ENCODE data around the gene NR4A1. TPM values are rescaled to one million over a fixed set of nuclear protein-coding genes. Genes with fewer than 3 reads are reported as not detected.

Gene NR4A1
- total RNA-seq, 4 donors from 2014 or later = 74.9 to 1,106 (median 350) TPM

DNA sequence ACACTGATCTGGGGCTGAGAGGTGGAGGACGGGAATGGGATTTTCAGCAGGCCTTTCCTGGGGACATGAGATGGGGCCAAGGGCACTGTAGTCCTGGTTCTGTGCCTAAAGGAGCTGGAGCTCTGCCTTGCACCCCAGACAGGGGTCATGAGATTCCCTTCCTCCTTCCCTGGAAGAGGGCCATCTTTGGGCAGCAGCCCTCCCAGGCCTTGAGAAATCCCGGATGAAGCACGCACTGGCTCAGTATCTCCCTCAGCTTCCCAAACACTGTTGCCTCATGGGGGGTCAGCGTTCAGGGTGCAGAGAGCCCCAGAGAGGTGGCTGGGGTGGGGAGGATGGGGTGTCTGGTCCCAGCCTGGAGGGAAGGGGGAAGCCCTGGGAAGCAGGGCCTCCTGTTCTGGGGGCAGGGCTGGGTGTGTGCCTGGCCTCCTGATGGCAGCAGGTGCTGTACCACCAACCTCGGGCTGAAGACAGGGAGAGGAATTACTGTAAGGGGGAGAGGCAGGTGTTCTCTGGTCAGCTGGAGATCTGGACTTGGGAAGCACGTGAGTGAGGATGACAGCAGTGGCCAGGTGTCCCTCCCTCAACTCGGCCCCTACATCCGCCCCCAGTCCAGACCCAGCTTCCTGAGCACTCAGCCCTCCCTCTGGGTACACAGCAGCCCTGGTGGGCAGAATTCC lies 8.4 kb upstream of the NR4A1 start:
- DNase-seq (ENCODE audit: low spot score) (no peak), ATAC-seq (ENCODE audit: low FRiP score) (no peak)
- TF ChIP-seq, protein P1, sequence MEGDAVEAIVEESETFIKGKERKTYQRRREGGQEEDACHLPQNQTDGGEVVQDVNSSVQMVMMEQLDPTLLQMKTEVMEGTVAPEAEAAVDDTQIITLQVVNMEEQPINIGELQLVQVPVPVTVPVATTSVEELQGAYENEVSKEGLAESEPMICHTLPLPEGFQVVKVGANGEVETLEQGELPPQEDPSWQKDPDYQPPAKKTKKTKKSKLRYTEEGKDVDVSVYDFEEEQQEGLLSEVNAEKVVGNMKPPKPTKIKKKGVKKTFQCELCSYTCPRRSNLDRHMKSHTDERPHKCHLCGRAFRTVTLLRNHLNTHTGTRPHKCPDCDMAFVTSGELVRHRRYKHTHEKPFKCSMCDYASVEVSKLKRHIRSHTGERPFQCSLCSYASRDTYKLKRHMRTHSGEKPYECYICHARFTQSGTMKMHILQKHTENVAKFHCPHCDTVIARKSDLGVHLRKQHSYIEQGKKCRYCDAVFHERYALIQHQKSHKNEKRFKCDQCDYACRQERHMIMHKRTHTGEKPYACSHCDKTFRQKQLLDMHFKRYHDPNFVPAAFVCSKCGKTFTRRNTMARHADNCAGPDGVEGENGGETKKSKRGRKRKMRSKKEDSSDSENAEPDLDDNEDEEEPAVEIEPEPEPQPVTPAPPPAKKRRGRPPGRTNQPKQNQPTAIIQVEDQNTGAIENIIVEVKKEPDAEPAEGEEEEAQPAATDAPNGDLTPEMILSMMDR (IDR thresholded peaks at IDR 0.05) = no peak

DNA sequence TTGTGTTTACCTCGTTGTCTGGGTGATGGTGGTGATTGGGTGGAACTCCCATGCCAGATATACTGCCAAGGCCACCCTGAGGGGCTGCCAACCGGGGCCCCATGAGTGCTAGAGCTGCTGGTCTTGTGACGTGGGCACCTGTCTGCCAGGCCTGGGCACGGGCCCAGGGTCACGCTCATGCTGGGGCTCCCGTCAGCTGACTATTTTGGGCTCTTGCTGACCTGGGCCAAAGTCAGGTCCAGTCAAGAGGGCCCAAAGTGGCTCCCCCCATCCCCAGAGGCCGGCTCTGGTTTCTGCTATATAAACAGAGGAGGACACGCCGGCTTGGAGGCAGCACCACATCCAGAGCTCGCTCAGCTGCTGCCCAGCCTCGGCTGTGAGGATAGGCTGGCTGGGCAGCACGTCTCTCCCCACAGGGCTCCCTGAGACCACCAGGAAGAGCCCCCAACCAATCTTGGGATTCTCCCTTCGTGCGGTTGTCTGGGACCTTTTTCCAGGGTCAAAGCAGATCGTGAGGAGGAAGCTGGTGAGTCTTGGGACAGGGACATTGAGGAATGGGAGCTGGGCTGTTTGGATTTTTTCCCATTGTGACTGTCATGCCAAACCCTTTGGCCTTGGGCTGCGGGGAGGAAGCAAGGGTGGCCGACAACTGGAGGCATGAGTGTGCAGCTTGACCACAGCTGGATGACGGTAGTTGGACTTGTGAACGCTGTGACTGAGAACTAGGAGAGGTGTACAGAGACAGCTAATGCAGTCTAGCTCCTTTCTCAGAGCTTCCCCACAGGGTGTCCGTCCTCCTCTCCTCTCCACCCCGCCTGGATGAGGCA lies 7.6 kb upstream of the NR4A1 start:
- DNase-seq (ENCODE audit: low spot score) (no peak), ATAC-seq (ENCODE audit: low FRiP score) (peak; percentile 37)
- TF ChIP-seq, protein P1 (IDR thresholded peaks at IDR 0.05) = no peak

DNA sequence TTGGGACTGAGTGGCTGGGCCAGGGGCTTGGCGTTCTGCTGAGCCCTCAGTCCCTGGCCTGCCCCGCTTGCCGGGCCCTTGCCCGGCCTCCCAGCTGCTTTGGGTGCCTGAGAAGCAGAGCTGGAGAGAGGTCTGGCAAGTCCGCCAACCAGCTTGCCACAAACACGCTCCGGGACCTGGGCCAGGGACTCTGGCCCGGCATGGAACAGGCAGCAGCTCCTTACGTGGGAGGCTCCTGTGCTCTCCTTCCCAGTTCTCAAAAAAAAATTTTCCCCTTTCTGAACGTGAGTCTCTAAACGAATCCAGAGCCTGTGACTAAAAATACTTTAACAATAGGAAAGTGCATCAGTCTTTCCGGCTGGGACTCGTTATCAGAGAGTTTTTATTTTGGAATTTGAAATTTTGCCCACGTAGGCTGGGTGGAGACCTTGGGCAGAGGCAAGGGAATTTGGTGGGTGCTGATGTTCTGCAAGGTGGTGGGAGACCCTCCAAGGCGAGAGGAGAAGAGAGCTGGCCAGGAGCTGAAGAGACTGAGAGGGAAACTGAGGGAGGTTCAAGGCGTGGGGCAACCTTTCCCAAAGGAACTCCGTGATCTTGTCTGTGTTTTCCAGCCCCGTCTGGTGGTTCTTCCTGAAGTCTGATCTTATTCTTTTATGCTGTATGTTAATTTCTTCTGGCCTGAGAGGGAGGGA lies 6.8 kb upstream of the NR4A1 start:
- TF ChIP-seq, protein P1 (IDR thresholded peaks at IDR 0.05) = no peak
- ATAC-seq (ENCODE audit: low FRiP score) = peak; percentile 60
- no peak for DNase-seq (ENCODE audit: low spot score)

DNA sequence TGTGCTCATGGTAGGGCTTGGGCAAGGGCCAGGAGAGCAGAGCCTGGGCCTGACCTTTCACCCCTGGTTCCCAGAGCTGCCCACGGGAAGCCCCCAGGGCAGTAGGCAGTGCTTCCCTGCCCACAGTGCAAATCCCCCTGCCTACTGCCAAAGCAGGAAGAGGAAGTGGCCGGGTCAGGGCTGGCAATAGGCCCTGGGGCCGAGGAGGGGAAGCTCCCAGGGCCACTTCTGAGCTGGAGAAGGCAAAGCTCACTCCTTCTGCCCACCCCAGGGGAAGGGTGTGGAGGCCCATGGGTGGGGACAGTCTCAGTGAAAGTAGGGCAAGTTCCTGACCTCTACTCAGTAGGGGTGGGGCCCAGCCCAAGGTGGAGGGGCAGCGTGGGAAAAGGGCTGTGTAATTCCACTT lies 5.4 kb upstream of the NR4A1 start:
- no peak for DNase-seq (ENCODE audit: low spot score)
- no peak for ATAC-seq (ENCODE audit: low FRiP score)
- TF ChIP-seq, protein P1 (IDR thresholded peaks at IDR 0.05) = no peak

DNA sequence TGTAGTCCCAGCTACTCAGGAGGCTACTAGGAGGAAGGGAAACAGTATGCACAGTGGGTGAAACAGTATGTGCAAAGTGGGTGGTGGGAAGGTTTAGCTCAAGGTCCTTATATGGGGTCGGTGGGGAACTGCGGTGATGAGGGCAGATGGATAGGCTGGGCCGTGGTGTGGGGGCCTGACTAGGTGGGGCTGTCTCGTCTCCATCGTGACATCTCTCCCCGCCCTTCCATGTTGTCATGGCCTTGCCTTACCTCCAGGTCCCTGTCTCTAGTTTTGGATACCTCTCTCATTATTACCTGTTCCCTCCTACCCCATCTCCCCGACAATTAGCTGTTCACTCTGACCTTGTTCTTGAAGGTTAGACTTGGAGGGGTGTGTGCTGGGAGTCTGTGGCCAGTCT lies 4.4 kb upstream of the NR4A1 start:
- DNase-seq (ENCODE audit: low spot score) = no peak
- ATAC-seq (ENCODE audit: low FRiP score) = no peak
- TF ChIP-seq, protein P1 (IDR thresholded peaks at IDR 0.05) = no peak

DNA sequence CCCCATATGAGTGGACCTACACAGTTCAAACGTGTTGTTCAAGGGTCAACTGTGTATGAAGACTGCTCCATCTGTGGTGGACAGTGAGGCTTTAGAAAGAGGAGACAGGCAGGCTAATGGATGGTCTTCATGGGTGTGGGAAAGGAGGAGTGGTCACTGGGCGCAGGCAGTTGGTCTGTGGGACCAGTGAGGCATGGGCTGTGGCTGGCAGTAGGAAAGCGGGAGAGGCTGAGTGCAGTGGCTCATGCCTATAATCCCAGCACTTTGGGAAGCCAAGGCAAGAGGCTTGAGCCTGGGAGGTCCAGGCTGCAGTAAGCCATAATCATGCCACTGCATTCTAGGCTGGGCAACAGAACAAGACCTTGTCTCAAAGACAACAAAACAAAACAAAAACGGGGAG lies 2.0 kb upstream of the NR4A1 start:
- ATAC-seq (ENCODE audit: low FRiP score) = no peak
- TF ChIP-seq, protein P1 (IDR thresholded peaks at IDR 0.05) = no peak
- DNase-seq (ENCODE audit: low spot score) = no peak
